Measurements from ENCODE around the gene PCBP3. TPM values are rescaled to one million over a fixed set of nuclear protein-coding genes. Genes with fewer than 3 reads are reported as not detected.

PCBP3 gene
- total RNA-seq, 1 donor from 2014 or later, result 5.0 TPM

DNA sequence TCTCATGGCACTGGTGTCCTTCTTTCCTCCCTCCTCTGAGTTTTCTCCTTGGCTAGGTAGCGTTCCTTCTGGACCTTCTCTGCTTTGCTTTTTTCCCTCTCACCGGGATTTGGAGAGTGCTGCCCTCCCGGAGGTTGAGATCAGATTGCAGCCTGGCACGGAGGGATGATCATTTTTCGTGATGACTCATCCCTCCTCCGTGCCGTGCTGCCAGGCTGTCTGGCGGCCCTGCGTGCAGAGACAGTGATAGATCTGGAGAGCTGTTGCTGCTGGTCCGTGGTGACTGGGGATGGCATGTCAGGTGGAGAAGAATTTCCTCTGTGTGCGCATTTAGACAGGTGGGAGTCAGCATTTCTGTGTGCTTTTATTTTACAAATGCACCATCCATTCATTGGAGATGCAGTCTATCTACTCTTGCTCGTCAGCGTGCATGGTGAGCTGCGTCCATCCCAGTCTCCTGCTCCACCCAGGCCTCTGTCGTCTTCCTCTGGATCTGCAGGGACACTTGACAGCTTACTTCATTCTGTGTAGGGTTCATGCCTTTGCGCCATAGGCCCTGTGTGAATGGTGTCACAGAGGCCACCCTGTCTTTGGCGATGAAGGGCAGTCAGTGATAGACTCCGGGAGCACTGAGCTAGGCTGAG lies 104.4 kb downstream of the PCBP3 start:
- H3K27me3 Mint-ChIP-seq (ENCODE audit: low read depth), result peaks cover 3% of the 10 kb centered on the region
- no peak for DNase-seq (ENCODE audit: low spot score in 2 of 2, unreplicated experiment in 2 of 2)
- H3K27ac Mint-ChIP-seq, result peak overlapping the region; percentile 89
- peaks cover 3% of the 10 kb centered on the region for H3K36me3 Mint-ChIP-seq
- TF ChIP-seq, protein P1, sequence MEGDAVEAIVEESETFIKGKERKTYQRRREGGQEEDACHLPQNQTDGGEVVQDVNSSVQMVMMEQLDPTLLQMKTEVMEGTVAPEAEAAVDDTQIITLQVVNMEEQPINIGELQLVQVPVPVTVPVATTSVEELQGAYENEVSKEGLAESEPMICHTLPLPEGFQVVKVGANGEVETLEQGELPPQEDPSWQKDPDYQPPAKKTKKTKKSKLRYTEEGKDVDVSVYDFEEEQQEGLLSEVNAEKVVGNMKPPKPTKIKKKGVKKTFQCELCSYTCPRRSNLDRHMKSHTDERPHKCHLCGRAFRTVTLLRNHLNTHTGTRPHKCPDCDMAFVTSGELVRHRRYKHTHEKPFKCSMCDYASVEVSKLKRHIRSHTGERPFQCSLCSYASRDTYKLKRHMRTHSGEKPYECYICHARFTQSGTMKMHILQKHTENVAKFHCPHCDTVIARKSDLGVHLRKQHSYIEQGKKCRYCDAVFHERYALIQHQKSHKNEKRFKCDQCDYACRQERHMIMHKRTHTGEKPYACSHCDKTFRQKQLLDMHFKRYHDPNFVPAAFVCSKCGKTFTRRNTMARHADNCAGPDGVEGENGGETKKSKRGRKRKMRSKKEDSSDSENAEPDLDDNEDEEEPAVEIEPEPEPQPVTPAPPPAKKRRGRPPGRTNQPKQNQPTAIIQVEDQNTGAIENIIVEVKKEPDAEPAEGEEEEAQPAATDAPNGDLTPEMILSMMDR (IDR thresholded peaks at IDR 0.05; ENCODE audit: unreplicated experiment), result no peak
- H3K4me1 Mint-ChIP-seq, result peaks cover 15% of the 10 kb centered on the region
- no peak overlapping the region for H3K4me3 Mint-ChIP-seq
- H3K9me3 Mint-ChIP-seq, result no peaks in the 10 kb centered on the region

GRCh38 chr21:45748593-45748992 lies 105.1 kb downstream of the PCBP3 start:
- no peak for DNase-seq (ENCODE audit: low spot score in 2 of 2, unreplicated experiment in 2 of 2)
- peaks cover 15% of the 10 kb centered on the region for H3K4me1 Mint-ChIP-seq
- H3K9me3 Mint-ChIP-seq, result no peaks in the 10 kb centered on the region
- TF ChIP-seq, protein P1 (IDR thresholded peaks at IDR 0.05; ENCODE audit: unreplicated experiment), result no peak
- H3K4me3 Mint-ChIP-seq, result no peak overlapping the region
- H3K36me3 Mint-ChIP-seq, result peaks cover 3% of the 10 kb centered on the region
- no peak overlapping the region for H3K27ac Mint-ChIP-seq
- peaks cover 3% of the 10 kb centered on the region for H3K27me3 Mint-ChIP-seq (ENCODE audit: low read depth)

GRCh38 chr21:45749974-45750373 lies 106.4 kb downstream of the PCBP3 start:
- H3K4me1 Mint-ChIP-seq, result peaks cover 15% of the 10 kb centered on the region
- DNase-seq (ENCODE audit: low spot score in 2 of 2, unreplicated experiment in 2 of 2), result no peak
- TF ChIP-seq, protein P1 (IDR thresholded peaks at IDR 0.05; ENCODE audit: unreplicated experiment), result no peak
- H3K36me3 Mint-ChIP-seq, result peaks cover 4% of the 10 kb centered on the region
- peaks cover 7% of the 10 kb centered on the region for H3K9me3 Mint-ChIP-seq
- H3K27me3 Mint-ChIP-seq (ENCODE audit: low read depth), result peaks cover 3% of the 10 kb centered on the region
- H3K4me3 Mint-ChIP-seq, result no peak overlapping the region
- H3K27ac Mint-ChIP-seq, result no peak overlapping the region

DNA sequence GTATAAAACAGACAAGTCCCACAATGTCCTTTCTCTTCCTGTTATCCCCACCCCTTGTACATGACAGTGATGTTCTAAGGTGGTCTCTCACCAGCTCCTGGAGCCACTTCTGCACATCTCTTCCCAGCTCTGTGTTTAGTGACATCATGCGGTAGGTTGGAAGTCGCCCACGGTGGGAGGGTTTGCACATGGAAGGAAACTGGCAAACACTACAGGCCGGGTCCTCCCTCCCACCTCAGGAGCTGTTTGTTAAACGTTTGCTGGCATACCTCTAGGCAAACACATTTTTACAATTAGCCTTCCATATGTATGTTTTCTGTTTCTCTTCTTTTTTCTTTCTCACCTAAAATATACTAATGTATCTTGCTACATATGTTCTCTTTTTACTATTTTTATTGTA lies 107.4 kb downstream of the PCBP3 start:
- Mint-ChIP-seq H3K4me1 (peaks cover 15% of the 10 kb centered on the region), H3K9me3 (peaks cover 16% of the 10 kb centered on the region)

DNA sequence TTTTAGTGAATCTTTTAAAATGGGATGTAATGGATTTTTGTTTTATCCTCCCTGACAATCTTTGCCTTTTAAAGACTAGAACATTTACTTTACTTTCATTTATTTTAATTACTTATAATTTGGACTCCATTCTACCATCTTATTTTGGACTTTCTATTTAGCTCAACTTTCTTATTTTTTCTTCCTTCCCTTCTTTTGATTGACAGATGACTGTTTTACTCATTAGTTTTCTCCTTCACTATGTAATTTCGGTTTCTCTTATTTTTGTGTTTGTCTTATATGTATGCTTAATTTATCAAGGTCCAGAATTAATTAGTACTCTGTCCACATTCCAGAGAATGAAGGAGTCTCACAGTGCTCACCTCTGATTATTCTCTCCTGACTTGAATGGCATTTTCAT lies 109.9 kb downstream of the PCBP3 start:
- Mint-ChIP-seq H3K27ac (no peak overlapping the region), H3K27me3 (ENCODE audit: low read depth) (peaks cover 3% of the 10 kb centered on the region), H3K4me3 (no peak overlapping the region), H3K4me1 (peaks cover 1% of the 10 kb centered on the region), H3K36me3 (peaks cover 4% of the 10 kb centered on the region), H3K9me3 (peaks cover 31% of the 10 kb centered on the region)
- no peak for DNase-seq (ENCODE audit: low spot score in 2 of 2, unreplicated experiment in 2 of 2)
- TF ChIP-seq, protein P1 (IDR thresholded peaks at IDR 0.05; ENCODE audit: unreplicated experiment), result no peak

More for the DNA sequence above, 107.4 kb downstream of the PCBP3 start:
- Mint-ChIP-seq H3K36me3 (peaks cover 2% of the 10 kb centered on the region), H3K4me3 (no peak overlapping the region), H3K27ac (no peak overlapping the region), H3K27me3 (ENCODE audit: low read depth) (peaks cover 3% of the 10 kb centered on the region)
- DNase-seq (ENCODE audit: low spot score in 2 of 2, unreplicated experiment in 2 of 2), result no peak
- TF ChIP-seq, protein P1 (IDR thresholded peaks at IDR 0.05; ENCODE audit: unreplicated experiment), result no peak

Data from mesothelial cell of epicardium (in vitro differentiated cells).